LNCaP clone FGC (cell line): ENCODE data around the gene GABPB2.

Experiments
- DNase-seq: peaks from one replicate; pipeline ENCODE4 v3.0.0-alpha.2; 2011; ENCODE audit warnings: low read depth
- H3K4me3 ChIP-seq: 2 replicates; pipeline ENCODE4 v1.5.1; 2011; ENCODE audit warnings: mild to moderate bottlenecking, low read depth, low read length, control low read depth
- TF ChIP-seq, protein P1 (sequence below): IDR thresholded peaks from 2 replicates; pipeline ENCODE4 v1.5.1; 2012; ENCODE audit warnings: mild to moderate bottlenecking; ENCODE audit not compliant: control insufficient read depth, insufficient read depth; ENCODE audit errors: extremely low read depth

GABPB2 gene

DNA sequence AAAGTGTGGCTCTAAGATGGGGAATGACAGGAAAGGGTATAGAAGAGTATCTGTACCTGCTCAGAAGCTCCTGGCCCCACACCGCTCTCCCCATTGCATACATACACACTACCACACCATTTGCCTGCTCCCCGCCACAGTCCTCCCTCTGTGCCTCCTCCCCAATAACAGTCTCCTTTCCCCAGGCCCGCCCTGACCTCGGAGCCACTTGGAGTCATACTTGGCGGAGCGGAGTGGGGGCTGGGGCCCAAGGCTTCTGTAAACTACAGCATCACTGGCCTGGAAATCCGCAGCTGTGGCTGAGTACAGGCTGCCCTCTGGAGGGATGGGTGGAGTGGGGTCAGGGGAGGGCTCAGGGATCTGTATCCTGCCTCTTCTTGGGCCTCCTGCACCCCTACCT, 67.2 kb downstream of the GABPB2 start:
- TF ChIP-seq, protein P1, sequence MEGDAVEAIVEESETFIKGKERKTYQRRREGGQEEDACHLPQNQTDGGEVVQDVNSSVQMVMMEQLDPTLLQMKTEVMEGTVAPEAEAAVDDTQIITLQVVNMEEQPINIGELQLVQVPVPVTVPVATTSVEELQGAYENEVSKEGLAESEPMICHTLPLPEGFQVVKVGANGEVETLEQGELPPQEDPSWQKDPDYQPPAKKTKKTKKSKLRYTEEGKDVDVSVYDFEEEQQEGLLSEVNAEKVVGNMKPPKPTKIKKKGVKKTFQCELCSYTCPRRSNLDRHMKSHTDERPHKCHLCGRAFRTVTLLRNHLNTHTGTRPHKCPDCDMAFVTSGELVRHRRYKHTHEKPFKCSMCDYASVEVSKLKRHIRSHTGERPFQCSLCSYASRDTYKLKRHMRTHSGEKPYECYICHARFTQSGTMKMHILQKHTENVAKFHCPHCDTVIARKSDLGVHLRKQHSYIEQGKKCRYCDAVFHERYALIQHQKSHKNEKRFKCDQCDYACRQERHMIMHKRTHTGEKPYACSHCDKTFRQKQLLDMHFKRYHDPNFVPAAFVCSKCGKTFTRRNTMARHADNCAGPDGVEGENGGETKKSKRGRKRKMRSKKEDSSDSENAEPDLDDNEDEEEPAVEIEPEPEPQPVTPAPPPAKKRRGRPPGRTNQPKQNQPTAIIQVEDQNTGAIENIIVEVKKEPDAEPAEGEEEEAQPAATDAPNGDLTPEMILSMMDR: no peak
- DNase-seq: no peak
- no peak overlapping the region for H3K4me3 ChIP-seq

DNA sequence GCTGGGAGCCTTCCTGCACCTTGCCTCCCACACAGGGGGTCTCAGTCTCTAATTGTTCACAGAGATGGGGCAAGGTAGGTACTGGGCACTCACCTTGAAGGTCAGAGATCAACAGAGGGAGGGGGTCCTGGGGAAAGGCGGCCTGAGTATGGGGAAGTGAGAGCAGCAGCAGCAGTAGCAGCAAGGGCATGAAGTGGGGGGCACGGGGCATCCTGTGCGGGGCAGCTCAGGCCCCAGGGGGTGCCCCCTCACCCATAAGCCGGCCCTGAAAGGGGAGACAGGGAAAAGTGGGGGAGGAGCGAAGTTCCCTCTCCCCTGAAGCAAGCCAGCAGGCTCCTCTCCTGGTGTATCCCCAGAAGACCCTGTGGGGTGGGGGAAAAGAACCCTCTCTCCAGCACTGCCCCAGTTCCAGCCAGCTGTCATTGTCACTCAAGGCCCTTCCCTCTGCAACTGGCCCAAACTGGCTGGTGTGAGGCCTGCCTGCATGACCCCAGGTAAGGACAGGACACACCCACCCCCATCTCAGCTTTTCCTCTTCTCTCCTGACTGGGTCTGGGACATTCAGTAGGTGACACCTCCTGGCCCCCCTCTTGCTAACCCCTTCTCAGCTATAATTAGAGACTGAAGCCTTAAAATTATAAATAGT, 72.0 kb downstream of the GABPB2 start:
- DNase-seq: no peak
- H3K4me3 ChIP-seq: no peak overlapping the region
- TF ChIP-seq, protein P1: no peak

DNA sequence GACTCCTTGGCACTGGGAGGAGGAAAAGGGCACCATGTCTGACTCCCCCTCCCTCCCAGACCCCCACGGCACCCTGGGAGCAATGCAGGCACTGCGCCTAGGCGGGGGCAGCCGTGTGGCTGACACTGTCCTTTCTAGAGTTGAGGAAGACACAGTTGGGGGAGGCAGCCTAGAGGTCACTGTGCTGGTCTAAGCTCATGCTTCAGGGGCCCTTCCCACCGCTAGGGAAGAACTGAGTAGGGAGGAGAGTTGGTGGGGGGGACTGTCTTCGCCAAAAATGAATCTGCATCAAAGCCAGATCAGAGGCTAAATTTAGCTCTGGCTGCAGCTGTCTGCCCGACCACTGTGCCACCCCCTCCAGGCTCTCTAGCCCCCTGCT, 72.5 kb downstream of the GABPB2 start:
- TF ChIP-seq, protein P1: no peak
- no peak overlapping the region for H3K4me3 ChIP-seq
- DNase-seq: no peak

DNA sequence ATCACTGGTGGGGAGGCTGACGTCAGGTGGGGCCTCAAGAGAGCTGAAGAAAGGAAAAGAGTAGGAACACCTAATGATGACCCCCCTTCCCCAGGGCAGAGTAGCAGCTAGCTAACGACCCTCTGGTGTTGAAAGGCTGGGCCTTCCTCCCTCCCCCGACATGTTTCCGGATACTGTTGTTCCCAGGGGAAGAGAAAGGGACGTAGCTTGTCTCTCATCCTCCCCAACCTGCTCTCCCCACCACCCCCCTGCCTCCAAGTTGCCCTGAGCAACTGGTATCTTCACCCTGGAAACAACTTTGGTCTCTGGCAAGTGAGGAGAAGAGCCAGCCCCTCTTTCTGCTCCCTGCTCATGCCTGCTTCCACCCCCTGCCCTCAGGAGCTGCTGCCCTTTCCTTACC, 73.4 kb downstream of the GABPB2 start:
- TF ChIP-seq, protein P1: no peak

DNA sequence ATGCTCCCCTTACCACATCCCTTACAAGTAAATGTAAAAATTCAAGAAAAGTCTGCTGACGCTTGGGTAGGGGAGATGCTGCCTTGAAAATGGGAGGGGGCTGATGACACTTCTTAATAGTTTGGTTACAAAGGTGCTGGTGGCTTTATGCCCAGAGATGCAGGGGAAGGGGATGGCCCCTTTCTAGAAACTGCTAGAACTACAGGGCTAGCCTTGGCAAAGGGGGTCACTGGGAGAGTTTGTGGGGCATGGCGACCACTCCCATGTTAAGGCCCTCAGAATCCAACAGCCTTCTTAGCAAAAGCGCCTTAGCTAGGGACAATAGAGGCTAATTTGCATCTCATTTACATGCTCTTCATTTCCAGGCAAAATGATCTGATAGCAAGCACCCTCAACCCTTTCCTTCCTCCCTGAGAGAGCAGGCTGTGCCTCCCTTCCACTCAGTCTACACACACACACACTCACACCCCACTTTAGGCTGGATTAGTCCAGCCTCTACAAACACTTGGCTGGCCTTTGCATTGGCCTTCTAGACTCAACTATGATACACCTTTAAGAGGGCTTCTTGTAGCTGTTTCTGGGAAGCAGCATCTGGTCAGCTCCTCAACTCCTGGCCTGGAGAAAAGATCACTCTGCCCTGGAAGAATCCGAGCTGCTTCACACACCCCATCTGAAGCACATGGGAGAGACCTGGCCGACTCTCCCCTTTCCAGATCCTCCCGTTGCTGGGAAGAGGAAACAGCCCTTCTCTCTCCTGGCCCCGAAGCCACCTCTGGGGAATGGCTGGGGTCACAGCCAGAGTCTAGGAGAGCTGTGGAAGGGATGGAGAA, 74.1 kb downstream of the GABPB2 start:
- TF ChIP-seq, protein P1: no peak
- H3K4me3 ChIP-seq: no peak overlapping the region
- no peak for DNase-seq

More for the DNA sequence above, 73.4 kb downstream of the GABPB2 start:
- DNase-seq: no peak
- H3K4me3 ChIP-seq: no peak overlapping the region

DNA sequence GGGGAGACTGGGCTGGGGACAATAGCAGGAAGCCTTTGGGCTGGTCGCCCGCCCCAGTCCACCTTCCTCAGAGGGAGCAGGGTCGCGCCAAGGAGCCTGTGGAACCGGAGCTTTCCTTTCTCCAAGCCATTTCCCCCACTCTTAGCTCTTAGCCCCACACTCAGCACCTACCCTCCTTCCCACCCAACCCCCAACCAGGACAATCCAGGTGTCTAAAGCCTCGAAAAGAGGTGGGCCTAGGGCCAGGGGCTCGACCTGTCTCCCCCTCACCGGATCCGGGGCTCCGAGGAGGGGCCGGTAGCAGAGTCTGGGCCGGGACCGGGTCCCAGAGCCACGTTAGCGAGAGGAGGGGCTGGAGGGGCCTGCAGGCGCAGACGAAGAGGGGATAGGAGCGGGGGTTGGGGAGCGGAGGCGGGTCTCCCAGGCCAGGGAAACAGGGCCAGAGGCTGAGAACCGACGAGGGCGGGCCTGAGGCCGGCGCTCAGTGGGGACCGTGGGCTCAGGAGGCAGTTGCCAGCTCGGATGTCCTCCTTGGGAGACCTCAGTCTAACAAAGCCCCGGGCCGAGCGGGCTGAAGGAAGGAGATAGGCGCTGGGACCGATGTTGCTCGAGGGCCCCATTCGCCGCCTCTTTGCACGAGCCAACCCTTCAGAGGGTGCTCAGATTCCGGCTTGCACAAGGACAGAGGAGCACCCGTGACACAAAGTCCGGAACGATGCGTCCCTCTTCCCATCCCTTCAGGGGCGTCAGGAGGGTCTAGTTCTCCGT, 74.9 kb downstream of the GABPB2 start:
- TF ChIP-seq, protein P1: no peak
- no peak for DNase-seq
- H3K4me3 ChIP-seq: peak overlapping the region; percentile 64
